SK-N-SH treated with all-trans-retinoic acid at 6 μM for 48 hours (cell line): ENCODE data around the gene TBC1D22B.
"Not testable (repeated sequence)": the region's sequence is repeated elsewhere in the genome, so short reads cannot be mapped to it uniquely, and the experiment has no call there.

Experiments used
- ATAC-seq: fragments of 200-7000 bp; cut with Tn5 transposase; 3 replicates; pipeline ENCODE4 v1.9.1; 2020; ENCODE audit warnings: mild to moderate bottlenecking, moderate library complexity
- ARNTL ChIP-seq: fragments of 450-650 bp; formaldehyde crosslinking; IDR thresholded peaks from 2 replicates; pipeline ENCODE4 v1.5.0; 2020; ENCODE audit warnings: low read depth, mild to moderate bottlenecking, moderate library complexity, borderline replicate concordance
- BACH2 ChIP-seq: fragments of 250-450 bp; sonication (Bioruptor Pico); IDR thresholded peaks from 2 replicates; pipeline ENCODE4 v1.9.0; 2021; ENCODE audit warnings: mild to moderate bottlenecking, borderline replicate concordance
- CREB5 ChIP-seq: fragments of 250-450 bp; sonication (Bioruptor Pico); IDR thresholded peaks from 2 replicates; pipeline ENCODE4 v1.5.1; 2020; ENCODE audit warnings: low read depth, mild to moderate bottlenecking, moderate library complexity
- CSDC2 ChIP-seq: fragments of 250-450 bp; sonication (Bioruptor Pico); IDR thresholded peaks from 2 replicates; pipeline ENCODE4 v1.5.0; 2020; ENCODE audit warnings: mild to moderate bottlenecking, moderate library complexity
- CSRNP3 ChIP-seq: fragments of 250-450 bp; sonication (Bioruptor Pico); IDR thresholded peaks from 2 replicates; pipeline ENCODE4 v1.5.1; 2021; ENCODE audit warnings: mild to moderate bottlenecking, moderate library complexity
- ISL1 ChIP-seq: fragments of 250-450 bp; sonication (Bioruptor Pico); IDR thresholded peaks from 2 replicates; pipeline ENCODE4 v2.1.2; 2022; ENCODE audit warnings: mild to moderate bottlenecking, moderate library complexity
- PPARA ChIP-seq: fragments of 250-450 bp; sonication (Bioruptor Pico); IDR thresholded peaks from 2 replicates; pipeline ENCODE4 v1.5.0; 2020; ENCODE audit warnings: mild to moderate bottlenecking, borderline replicate concordance
- RARB ChIP-seq: fragments of 250-450 bp; sonication (Bioruptor Pico); IDR thresholded peaks from 2 replicates; pipeline ENCODE4 v1.8.0; 2021; ENCODE audit warnings: mild to moderate bottlenecking, moderate library complexity
- SNAI2 ChIP-seq: fragments of 250-450 bp; sonication (Bioruptor Pico); IDR thresholded peaks from 2 replicates; pipeline ENCODE4 v1.5.0; 2020; ENCODE audit warnings: mild to moderate bottlenecking, moderate library complexity
- TCF4 ChIP-seq: fragments of 250-450 bp; sonication (Bioruptor Pico); IDR thresholded peaks from 2 replicates; pipeline ENCODE4 v1.8.0; 2021; ENCODE audit warnings: mild to moderate bottlenecking, moderate library complexity, borderline replicate concordance
- TSHZ2 ChIP-seq: fragments of 250-450 bp; sonication (Bioruptor Pico); IDR thresholded peaks from 2 replicates; pipeline ENCODE4 v1.5.0; 2020; ENCODE audit warnings: mild to moderate bottlenecking, moderate library complexity
- ZC3H10 ChIP-seq: fragments of 250-450 bp; sonication (Bioruptor Pico); IDR thresholded peaks from 2 replicates; pipeline ENCODE4 v1.5.1; 2021; ENCODE audit warnings: mild to moderate bottlenecking, moderate library complexity
- ZFP30 ChIP-seq: fragments of 450-650 bp; formaldehyde crosslinking; IDR thresholded peaks from 2 replicates; pipeline ENCODE4 v1.5.0; 2022; ENCODE audit warnings: mild to moderate bottlenecking, moderate library complexity
- ZNF565 ChIP-seq: fragments of 450-650 bp; formaldehyde crosslinking; conservative IDR thresholded peaks from 2 replicates; pipeline ENCODE4 v1.5.0; 2020; ENCODE audit warnings: low read depth, mild to moderate bottlenecking, moderate library complexity
- ZNF70 ChIP-seq: fragments of 450-650 bp; formaldehyde crosslinking; IDR thresholded peaks from 2 replicates; pipeline ENCODE4 v1.5.0; 2020; ENCODE audit warnings: mild to moderate bottlenecking, moderate library complexity
- ZNF8 ChIP-seq: fragments of 450-650 bp; formaldehyde crosslinking; IDR thresholded peaks from 2 replicates; pipeline ENCODE4 v1.5.0; 2020; ENCODE audit warnings: mild to moderate bottlenecking, moderate library complexity
- TF ChIP-seq, protein P1 (sequence below): fragments of 250-450 bp; sonication (Bioruptor Pico); IDR thresholded peaks from 2 replicates; pipeline ENCODE4 v1.8.0; 2020; ENCODE audit warnings: mild to moderate bottlenecking, moderate library complexity, borderline replicate concordance
- TF ChIP-seq, protein P2 (sequence below): fragments of 250-450 bp; sonication (Bioruptor Pico); IDR thresholded peaks from 2 replicates; pipeline ENCODE4 v1.8.0; 2021; ENCODE audit warnings: low read depth, mild to moderate bottlenecking, moderate library complexity, borderline replicate concordance

Gene TBC1D22B

DNA sequence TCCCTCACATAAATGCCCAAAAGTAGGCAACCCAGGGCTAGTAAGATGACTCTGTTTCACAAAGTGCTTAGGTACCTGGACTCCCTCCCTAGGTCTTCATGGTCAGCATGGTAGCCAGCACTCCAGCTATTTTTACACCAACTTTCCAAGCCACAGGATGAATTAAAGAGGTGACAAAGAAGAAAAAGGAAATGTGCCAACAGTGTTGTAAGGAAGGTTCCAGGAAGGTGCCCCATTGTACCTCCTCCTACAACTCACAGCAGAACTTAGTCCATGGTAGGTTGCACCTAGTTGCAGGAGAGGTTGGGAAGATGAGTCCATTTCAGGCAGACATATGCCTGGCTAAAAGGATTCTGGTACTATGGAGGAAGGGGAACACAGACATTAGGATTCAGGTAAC is 76.5 kb downstream of the TBC1D22B start:
- TF ChIP-seq PPARA (no peak), CSRNP3 (CRISPR knock-in tag) (no peak), TSHZ2 (CRISPR knock-in tag) (no peak), ISL1 (CRISPR knock-in tag) (no peak), SNAI2 (CRISPR knock-in tag) (no peak), ZFP30 (CRISPR knock-in tag) (no peak), BACH2 (CRISPR knock-in tag) (no peak), ARNTL (CRISPR knock-in tag) (no peak), CSDC2 (CRISPR knock-in tag) (no peak), ZNF70 (no peak), CREB5 (no peak), ZNF8 (CRISPR knock-in tag) (no peak), RARB (CRISPR knock-in tag) (no peak), ZNF565 (CRISPR knock-in tag) (no peak), TCF4 (CRISPR knock-in tag) (no peak)
- TF ChIP-seq, protein P1, sequence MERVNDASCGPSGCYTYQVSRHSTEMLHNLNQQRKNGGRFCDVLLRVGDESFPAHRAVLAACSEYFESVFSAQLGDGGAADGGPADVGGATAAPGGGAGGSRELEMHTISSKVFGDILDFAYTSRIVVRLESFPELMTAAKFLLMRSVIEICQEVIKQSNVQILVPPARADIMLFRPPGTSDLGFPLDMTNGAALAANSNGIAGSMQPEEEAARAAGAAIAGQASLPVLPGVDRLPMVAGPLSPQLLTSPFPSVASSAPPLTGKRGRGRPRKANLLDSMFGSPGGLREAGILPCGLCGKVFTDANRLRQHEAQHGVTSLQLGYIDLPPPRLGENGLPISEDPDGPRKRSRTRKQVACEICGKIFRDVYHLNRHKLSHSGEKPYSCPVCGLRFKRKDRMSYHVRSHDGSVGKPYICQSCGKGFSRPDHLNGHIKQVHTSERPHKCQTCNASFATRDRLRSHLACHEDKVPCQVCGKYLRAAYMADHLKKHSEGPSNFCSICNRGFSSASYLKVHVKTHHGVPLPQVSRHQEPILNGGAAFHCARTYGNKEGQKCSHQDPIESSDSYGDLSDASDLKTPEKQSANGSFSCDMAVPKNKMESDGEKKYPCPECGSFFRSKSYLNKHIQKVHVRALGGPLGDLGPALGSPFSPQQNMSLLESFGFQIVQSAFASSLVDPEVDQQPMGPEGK (CRISPR knock-in tag), result no peak
- TF ChIP-seq, protein P2, sequence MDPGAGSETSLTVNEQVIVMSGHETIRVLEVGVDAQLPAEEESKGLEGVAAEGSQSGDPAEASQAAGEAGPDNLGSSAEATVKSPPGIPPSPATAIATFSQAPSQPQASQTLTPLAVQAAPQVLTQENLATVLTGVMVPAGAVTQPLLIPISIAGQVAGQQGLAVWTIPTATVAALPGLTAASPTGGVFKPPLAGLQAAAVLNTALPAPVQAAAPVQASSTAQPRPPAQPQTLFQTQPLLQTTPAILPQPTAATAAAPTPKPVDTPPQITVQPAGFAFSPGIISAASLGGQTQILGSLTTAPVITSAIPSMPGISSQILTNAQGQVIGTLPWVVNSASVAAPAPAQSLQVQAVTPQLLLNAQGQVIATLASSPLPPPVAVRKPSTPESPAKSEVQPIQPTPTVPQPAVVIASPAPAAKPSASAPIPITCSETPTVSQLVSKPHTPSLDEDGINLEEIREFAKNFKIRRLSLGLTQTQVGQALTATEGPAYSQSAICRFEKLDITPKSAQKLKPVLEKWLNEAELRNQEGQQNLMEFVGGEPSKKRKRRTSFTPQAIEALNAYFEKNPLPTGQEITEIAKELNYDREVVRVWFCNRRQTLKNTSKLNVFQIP, result no peak
- ATAC-seq, result no peak

- not testable (repeated sequence) for ATAC-seq
These were observed 80.7 kb downstream of the TBC1D22B start for GRCh38 chr6:37338317-37338716.

DNA sequence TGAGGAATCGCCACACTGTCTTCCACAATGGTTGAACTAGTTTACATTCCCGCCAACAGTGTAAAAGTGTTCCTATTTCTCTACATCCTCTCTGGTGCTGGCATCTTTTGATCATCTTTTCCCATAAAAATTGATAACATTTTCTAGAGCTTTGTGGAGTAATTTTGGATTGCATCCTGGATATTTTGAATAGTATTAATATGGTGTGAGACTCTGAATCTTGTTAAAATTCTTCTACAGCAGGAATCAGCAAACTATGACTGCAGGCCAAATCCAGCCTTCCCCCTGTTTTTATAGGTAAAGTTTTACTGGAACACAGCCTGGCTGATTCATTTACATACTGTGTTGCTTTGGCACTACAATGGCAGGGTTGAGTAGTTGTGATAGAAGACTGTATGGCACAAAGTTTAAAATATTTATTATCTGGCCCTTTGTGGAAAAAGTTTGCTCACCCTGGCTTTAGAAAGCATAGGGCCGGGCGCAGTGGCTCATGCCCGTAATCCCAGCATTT is 81.2 kb downstream of the TBC1D22B start:
- ATAC-seq, result no peak
- TF ChIP-seq CSDC2 (CRISPR knock-in tag) (no peak), BACH2 (CRISPR knock-in tag) (no peak), TSHZ2 (CRISPR knock-in tag) (no peak), ZNF565 (CRISPR knock-in tag) (no peak), ZC3H10 (CRISPR knock-in tag) (no peak), TCF4 (CRISPR knock-in tag) (no peak), CSRNP3 (CRISPR knock-in tag) (no peak)
- TF ChIP-seq, protein P2, result no peak
